Measurements from ENCODE around the gene PTRH1.

- TF ChIP-seq CTCF (conservative IDR thresholded peaks at IDR 0.05; ENCODE audit: low read depth, low read length) (no peak), POLR2A (IDR thresholded peaks at IDR 0.05; ENCODE audit: low read depth, low read length) (no peak), FOS (IDR thresholded peaks at IDR 0.05; ENCODE audit: low read depth, low read length) (no peak), BHLHE40 (IDR thresholded peaks at IDR 0.05; ENCODE audit: low read depth, low read length) (no peak), MAFK (IDR thresholded peaks at IDR 0.05; ENCODE audit: low read depth, low read length) (no peak), ELK1 (IDR thresholded peaks at IDR 0.05; ENCODE audit: borderline replicate concordance, low read depth, low read length) (no peak), RFX5 (IDR thresholded peaks at IDR 0.05; ENCODE audit: low read depth, low read length) (no peak), CEBPB (IDR thresholded peaks at IDR 0.05; ENCODE audit: low read depth, low read length) (no peak), RAD21 (IDR thresholded peaks at IDR 0.05; ENCODE audit: low read length) (no peak), CHD1 (IDR thresholded peaks at IDR 0.05; ENCODE audit: low read depth, low read length) (no peak)
Measured at GRCh38 chr9:127720865-127721227, 5.4 kb upstream of the PTRH1 start.

All from IMR-90 (cell line).